H1 (cell line): ENCODE results near the gene SCGN. TPM values are rescaled to one million over a fixed set of nuclear protein-coding genes. Genes with fewer than 3 reads are reported as not detected.

Source experiments
- CBX8 ChIP-seq: fragments of 300-800, 300-1000 bp; sonication (generic); IDR thresholded peaks from 2 replicates; pipeline ENCODE4 v1.7.1; 2016; ENCODE audit warnings: low read depth, low read length, borderline replicate concordance
- CHD1 ChIP-seq: IDR thresholded peaks from 2 replicates; pipeline ENCODE4 v1.6.1; 2012; ENCODE audit warnings: low read depth, low read length, improper control_type of control experiment
- GABPA ChIP-seq: IDR thresholded peaks from 2 replicates; pipeline ENCODE4 v1.6.1; 2011; ENCODE audit warnings: mild to moderate bottlenecking, low read length, moderate library complexity, borderline replicate concordance; ENCODE audit not compliant: insufficient read depth
- polyA plus RNA-seq, 7 experiments: library from polyadenylated mRNA; depleted of rRNA in 3 of 7; stranded (reverse) in 5 of 7; unstranded in 2 of 7; fragments of >200 nt in 5 of 7; fragments of 200-250 nt in 2 of 7; gene quantifications; 1 replicate in 5 of 7; 2 replicates in 1 of 7; 4 replicates in 1 of 7; pipeline versions ENCODE4 v1.2.1 to v1.2.3, GENCODE V29; 2011 to 2013; ENCODE audit warnings: missing spikeins in 2 of 7, mixed read lengths in 2 of 7
- total RNA-seq: library from RNA; stranded (reverse); fragmentation: NEBNext Ultra II Directional; extraction: Animal tissue kit (Norgen Biotek cat#: 25700); gene quantifications from 2 replicates; pipeline ENCODE4 v1.2.1, GENCODE V29; 2021
- TF ChIP-seq, protein P1 (sequence below): fragments of 300-600 bp; sonication (generic); IDR thresholded peaks from 2 replicates; pipeline ENCODE4 v1.7.1; 2012; ENCODE audit warnings: low read length, moderate library complexity, mild to moderate bottlenecking, inconsistent platforms; ENCODE audit not compliant: insufficient replicate concordance
- TF ChIP-seq, protein P2 (sequence below): IDR thresholded peaks from 2 replicates; pipeline ENCODE4 v1.6.1; 2012; ENCODE audit warnings: low read length, inconsistent platforms
- TF ChIP-seq, protein P3 (sequence below): IDR thresholded peaks from 2 replicates; pipeline ENCODE4 v1.6.1; 2011; ENCODE audit warnings: low read length, improper control_type of control experiment

The SCGN gene
- total and polyA plus RNA-seq, 2 of the 8 experiments (the other 6 are each of a cell fraction or from before 2014, with no cell fraction given), result not detected

DNA sequence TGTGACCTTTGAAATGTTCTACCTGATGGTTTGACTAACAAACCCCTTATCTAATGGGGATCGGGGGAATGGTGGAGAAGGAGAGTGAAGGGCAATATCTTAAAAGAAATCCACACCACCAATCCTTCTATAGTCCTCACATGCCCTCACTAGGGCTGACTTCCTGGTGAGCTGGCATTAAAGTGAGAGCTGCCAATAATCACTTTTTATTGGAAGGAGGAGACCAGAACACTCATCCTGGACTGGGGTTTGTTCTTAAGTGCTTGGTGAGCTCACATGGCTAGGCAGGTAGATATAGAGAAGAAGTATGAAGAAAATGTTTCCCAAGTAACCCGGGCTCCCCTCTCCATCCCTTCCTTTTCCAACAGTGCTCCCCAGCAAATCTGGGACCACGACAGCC is 49.8 kb downstream of the SCGN start (continued):
- TF ChIP-seq CHD1, result no peak
- TF ChIP-seq, protein P1, sequence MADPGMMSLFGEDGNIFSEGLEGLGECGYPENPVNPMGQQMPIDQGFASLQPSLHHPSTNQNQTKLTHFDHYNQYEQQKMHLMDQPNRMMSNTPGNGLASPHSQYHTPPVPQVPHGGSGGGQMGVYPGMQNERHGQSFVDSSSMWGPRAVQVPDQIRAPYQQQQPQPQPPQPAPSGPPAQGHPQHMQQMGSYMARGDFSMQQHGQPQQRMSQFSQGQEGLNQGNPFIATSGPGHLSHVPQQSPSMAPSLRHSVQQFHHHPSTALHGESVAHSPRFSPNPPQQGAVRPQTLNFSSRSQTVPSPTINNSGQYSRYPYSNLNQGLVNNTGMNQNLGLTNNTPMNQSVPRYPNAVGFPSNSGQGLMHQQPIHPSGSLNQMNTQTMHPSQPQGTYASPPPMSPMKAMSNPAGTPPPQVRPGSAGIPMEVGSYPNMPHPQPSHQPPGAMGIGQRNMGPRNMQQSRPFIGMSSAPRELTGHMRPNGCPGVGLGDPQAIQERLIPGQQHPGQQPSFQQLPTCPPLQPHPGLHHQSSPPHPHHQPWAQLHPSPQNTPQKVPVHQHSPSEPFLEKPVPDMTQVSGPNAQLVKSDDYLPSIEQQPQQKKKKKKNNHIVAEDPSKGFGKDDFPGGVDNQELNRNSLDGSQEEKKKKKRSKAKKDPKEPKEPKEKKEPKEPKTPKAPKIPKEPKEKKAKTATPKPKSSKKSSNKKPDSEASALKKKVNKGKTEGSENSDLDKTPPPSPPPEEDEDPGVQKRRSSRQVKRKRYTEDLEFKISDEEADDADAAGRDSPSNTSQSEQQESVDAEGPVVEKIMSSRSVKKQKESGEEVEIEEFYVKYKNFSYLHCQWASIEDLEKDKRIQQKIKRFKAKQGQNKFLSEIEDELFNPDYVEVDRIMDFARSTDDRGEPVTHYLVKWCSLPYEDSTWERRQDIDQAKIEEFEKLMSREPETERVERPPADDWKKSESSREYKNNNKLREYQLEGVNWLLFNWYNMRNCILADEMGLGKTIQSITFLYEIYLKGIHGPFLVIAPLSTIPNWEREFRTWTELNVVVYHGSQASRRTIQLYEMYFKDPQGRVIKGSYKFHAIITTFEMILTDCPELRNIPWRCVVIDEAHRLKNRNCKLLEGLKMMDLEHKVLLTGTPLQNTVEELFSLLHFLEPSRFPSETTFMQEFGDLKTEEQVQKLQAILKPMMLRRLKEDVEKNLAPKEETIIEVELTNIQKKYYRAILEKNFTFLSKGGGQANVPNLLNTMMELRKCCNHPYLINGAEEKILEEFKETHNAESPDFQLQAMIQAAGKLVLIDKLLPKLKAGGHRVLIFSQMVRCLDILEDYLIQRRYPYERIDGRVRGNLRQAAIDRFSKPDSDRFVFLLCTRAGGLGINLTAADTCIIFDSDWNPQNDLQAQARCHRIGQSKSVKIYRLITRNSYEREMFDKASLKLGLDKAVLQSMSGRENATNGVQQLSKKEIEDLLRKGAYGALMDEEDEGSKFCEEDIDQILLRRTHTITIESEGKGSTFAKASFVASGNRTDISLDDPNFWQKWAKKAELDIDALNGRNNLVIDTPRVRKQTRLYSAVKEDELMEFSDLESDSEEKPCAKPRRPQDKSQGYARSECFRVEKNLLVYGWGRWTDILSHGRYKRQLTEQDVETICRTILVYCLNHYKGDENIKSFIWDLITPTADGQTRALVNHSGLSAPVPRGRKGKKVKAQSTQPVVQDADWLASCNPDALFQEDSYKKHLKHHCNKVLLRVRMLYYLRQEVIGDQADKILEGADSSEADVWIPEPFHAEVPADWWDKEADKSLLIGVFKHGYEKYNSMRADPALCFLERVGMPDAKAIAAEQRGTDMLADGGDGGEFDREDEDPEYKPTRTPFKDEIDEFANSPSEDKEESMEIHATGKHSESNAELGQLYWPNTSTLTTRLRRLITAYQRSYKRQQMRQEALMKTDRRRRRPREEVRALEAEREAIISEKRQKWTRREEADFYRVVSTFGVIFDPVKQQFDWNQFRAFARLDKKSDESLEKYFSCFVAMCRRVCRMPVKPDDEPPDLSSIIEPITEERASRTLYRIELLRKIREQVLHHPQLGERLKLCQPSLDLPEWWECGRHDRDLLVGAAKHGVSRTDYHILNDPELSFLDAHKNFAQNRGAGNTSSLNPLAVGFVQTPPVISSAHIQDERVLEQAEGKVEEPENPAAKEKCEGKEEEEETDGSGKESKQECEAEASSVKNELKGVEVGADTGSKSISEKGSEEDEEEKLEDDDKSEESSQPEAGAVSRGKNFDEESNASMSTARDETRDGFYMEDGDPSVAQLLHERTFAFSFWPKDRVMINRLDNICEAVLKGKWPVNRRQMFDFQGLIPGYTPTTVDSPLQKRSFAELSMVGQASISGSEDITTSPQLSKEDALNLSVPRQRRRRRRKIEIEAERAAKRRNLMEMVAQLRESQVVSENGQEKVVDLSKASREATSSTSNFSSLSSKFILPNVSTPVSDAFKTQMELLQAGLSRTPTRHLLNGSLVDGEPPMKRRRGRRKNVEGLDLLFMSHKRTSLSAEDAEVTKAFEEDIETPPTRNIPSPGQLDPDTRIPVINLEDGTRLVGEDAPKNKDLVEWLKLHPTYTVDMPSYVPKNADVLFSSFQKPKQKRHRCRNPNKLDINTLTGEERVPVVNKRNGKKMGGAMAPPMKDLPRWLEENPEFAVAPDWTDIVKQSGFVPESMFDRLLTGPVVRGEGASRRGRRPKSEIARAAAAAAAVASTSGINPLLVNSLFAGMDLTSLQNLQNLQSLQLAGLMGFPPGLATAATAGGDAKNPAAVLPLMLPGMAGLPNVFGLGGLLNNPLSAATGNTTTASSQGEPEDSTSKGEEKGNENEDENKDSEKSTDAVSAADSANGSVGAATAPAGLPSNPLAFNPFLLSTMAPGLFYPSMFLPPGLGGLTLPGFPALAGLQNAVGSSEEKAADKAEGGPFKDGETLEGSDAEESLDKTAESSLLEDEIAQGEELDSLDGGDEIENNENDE, result no peak
- TF ChIP-seq, protein P2, sequence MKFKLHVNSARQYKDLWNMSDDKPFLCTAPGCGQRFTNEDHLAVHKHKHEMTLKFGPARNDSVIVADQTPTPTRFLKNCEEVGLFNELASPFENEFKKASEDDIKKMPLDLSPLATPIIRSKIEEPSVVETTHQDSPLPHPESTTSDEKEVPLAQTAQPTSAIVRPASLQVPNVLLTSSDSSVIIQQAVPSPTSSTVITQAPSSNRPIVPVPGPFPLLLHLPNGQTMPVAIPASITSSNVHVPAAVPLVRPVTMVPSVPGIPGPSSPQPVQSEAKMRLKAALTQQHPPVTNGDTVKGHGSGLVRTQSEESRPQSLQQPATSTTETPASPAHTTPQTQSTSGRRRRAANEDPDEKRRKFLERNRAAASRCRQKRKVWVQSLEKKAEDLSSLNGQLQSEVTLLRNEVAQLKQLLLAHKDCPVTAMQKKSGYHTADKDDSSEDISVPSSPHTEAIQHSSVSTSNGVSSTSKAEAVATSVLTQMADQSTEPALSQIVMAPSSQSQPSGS, result no peak
- TF ChIP-seq, protein P3, sequence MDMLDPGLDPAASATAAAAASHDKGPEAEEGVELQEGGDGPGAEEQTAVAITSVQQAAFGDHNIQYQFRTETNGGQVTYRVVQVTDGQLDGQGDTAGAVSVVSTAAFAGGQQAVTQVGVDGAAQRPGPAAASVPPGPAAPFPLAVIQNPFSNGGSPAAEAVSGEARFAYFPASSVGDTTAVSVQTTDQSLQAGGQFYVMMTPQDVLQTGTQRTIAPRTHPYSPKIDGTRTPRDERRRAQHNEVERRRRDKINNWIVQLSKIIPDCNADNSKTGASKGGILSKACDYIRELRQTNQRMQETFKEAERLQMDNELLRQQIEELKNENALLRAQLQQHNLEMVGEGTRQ, result no peak
- TF ChIP-seq CBX8, result no peak
- TF ChIP-seq GABPA, result no peak
- TF ChIP-seq, all 59 proteins: peak for 0
